Measurements from ENCODE around the gene DPPA5. TPM values are rescaled to one million over a fixed set of nuclear protein-coding genes. Genes with fewer than 3 reads are reported as not detected.

The DPPA5 gene
- polyA plus RNA-seq, 1 experiment, result not detected

GRCh38 chr6:73341335-73341734 is 12.7 kb downstream of the DPPA5 start:
- H3K9me3 ChIP-seq (ENCODE audit: control insufficient read depth, insufficient read depth, low read length), result no peaks in the 10 kb centered on the region
- no peak for DNase-seq (ENCODE audit: low read depth, low spot score)
- no peak overlapping the region for H3K4me3 ChIP-seq (ENCODE audit: low read depth, low read length)
- CTCF ChIA-PET, result no interaction called here
- H3K27ac ChIP-seq (ENCODE audit: low read depth, low read length), result no peak overlapping the region
- no peak for TF ChIP-seq CTCF (IDR thresholded peaks at IDR 0.05; ENCODE audit: low read depth, low read length)
- peaks cover 4% of the 10 kb centered on the region for H3K27me3 ChIP-seq (ENCODE audit: control insufficient read depth, insufficient read depth, low read length)
- POLR2A ChIA-PET, result no interaction called here

GRCh38 chr6:73340048-73340447 is 14.0 kb downstream of the DPPA5 start:
- Histone ChIP-seq H3K9me3 (ENCODE audit: control insufficient read depth, insufficient read depth, low read length) (no peaks in the 10 kb centered on the region), H3K4me3 (ENCODE audit: low read depth, low read length) (no peak overlapping the region), H3K27me3 (ENCODE audit: control insufficient read depth, insufficient read depth, low read length) (peaks cover 4% of the 10 kb centered on the region), H3K27ac (ENCODE audit: low read depth, low read length) (no peak overlapping the region)
- TF ChIP-seq CTCF (IDR thresholded peaks at IDR 0.05; ENCODE audit: low read depth, low read length), result no peak
- DNase-seq (ENCODE audit: low read depth, low spot score), result no peak
- ChIA-PET CTCF (no interaction called here), POLR2A (no interaction called here)

- Histone ChIP-seq H3K27ac (ENCODE audit: low read depth, low read length) (no peak overlapping the region), H3K4me3 (ENCODE audit: low read depth, low read length) (no peak overlapping the region), H3K27me3 (ENCODE audit: control insufficient read depth, insufficient read depth, low read length) (peaks cover 4% of the 10 kb centered on the region), H3K9me3 (ENCODE audit: control insufficient read depth, insufficient read depth, low read length) (no peaks in the 10 kb centered on the region)
- no peak for DNase-seq (ENCODE audit: low read depth, low spot score)
- ChIA-PET CTCF (interaction anchor here (1.2 to 1.6 kb wide), 4 partner anchors 11 to 53 kb away, joined by 3 to 4 read pairs (median 4); no protein-coding TSS in a partner anchor), POLR2A (no interaction called here)
- TF ChIP-seq CTCF (IDR thresholded peaks at IDR 0.05; ENCODE audit: low read depth, low read length), result no peak
These were observed 14.7 kb downstream of the DPPA5 start for GRCh38 chr6:73339340-73339739.

- no peak for TF ChIP-seq CTCF (IDR thresholded peaks at IDR 0.05; ENCODE audit: low read depth, low read length)
These were observed 24.9 kb downstream of the DPPA5 start for GRCh38 chr6:73329201-73329600.

GRCh38 chr6:73328790-73329189 is 25.3 kb downstream of the DPPA5 start:
- CTCF ChIA-PET, result interaction anchor here (1.0 to 8.1 kb wide), 10 partner anchors 10 to 917 kb away, joined by 3 to 191 read pairs (median 9); no protein-coding TSS in a partner anchor
- Histone ChIP-seq H3K27ac (ENCODE audit: low read depth, low read length) (no peak overlapping the region), H3K9me3 (ENCODE audit: control insufficient read depth, insufficient read depth, low read length) (no peaks in the 10 kb centered on the region), H3K4me3 (ENCODE audit: low read depth, low read length) (no peak overlapping the region), H3K27me3 (ENCODE audit: control insufficient read depth, insufficient read depth, low read length) (no peaks in the 10 kb centered on the region)
- DNase-seq (ENCODE audit: low read depth, low spot score), result no peak
- no peak for TF ChIP-seq CTCF (IDR thresholded peaks at IDR 0.05; ENCODE audit: low read depth, low read length)
- POLR2A ChIA-PET, result no interaction called here

More at GRCh38 chr6:73329201-73329600, 24.9 kb downstream of the DPPA5 start:
- ChIA-PET POLR2A (no interaction called here), CTCF (interaction anchor here (1.3 to 8.1 kb wide), 6 partner anchors 12 to 918 kb away, joined by 4 to 191 read pairs (median 18); no protein-coding TSS in a partner anchor)
- no peak for DNase-seq (ENCODE audit: low read depth, low spot score)
- Histone ChIP-seq H3K4me3 (ENCODE audit: low read depth, low read length) (no peak overlapping the region), H3K27me3 (ENCODE audit: control insufficient read depth, insufficient read depth, low read length) (no peaks in the 10 kb centered on the region), H3K9me3 (ENCODE audit: control insufficient read depth, insufficient read depth, low read length) (no peaks in the 10 kb centered on the region), H3K27ac (ENCODE audit: low read depth, low read length) (no peak overlapping the region)

Data from AG04450 (cell line).